Mucosa of descending colon (tissue), 3 donors: ENCODE results near the gene DNAAF1. TPM values are rescaled to one million over a fixed set of nuclear protein-coding genes. Genes with fewer than 3 reads are reported as not detected.

Source experiments
- ATAC-seq: fragments of 200-7000 bp; cut with Tn5 transposase; one replicate; pipeline ENCODE4 v1.9.1; 2020; ENCODE audit warnings: mild to moderate bottlenecking, moderate library complexity
- DNase-seq, 3 donors: peaks; one replicate each; pipeline ENCODE4 v3.0.0-alpha.2; 2020
- H3K36me3 ChIP-seq: fragments of 200-600 bp; one replicate; pipeline ENCODE4 v1.8.0; 2021; ENCODE audit warnings: low read depth, mild to moderate bottlenecking
- H3K4me1 ChIP-seq: fragments of 200-600 bp; one replicate; pipeline ENCODE4 v1.8.0; 2021; ENCODE audit warnings: low read depth, mild to moderate bottlenecking
- H3K4me3 ChIP-seq: fragments of 200-600 bp; one replicate; pipeline ENCODE4 v1.8.0; 2021; ENCODE audit warnings: mild to moderate bottlenecking
- H3K9me3 ChIP-seq: fragments of 200-600 bp; one replicate; pipeline ENCODE4 v1.8.0; 2021; ENCODE audit warnings: mild to moderate bottlenecking
- intact Hi-C, 2 donors: fragments of 100-400 bp; cut with DNase I in 1 of 2; cut with micrococcal nuclease in 1 of 2; formaldehyde crosslinking; loops; one replicate each; pipeline versions ENCODE4 v1.11.0 to v1.11.1; 2022; cut with DNase I, micrococcal nuclease
- long read RNA-seq, 2 donors: library from polyadenylated mRNA; unstranded; transcript quantifications; one replicate each; pipeline ENCODE4 v2.0.0, GENCODE V29; 2019 to 2021
- total RNA-seq, 3 donors: library from RNA; stranded (reverse); fragmentation: NEBNext Ultra II Directional in 2 of 3; extraction: Animal tissue kit (Norgen Biotek cat#: 25700) in 2 of 3; gene quantifications; one replicate each; pipeline versions ENCODE4 v1.2.1 to v1.2.4, GENCODE V29; 2021 to 2023
- TF ChIP-seq, protein P1 (sequence below): fragments of 200-600 bp; IDR thresholded peaks from one replicate; pipeline ENCODE4 v1.8.0; 2022; ENCODE audit warnings: antibody characterized with exemption, mild to moderate bottlenecking
- donor health status: DM: no; HTN: no; CAD: no; lungs with moderate emphysema.
- donor health status: DM: no; HTN: no; CAD: no.
- donor health status: DM: no; HTN: yes; CAD: no.

DNAAF1 gene
- total RNA-seq, result under 1 TPM in 1 of 3 donors, not detected in 2; 0.95 TPM
- long read RNA-seq, donor 1, result 0 reads
- long read RNA-seq, donor 2, partial matches to known transcripts, result 0 of 2 reads
- long read RNA-seq, donor 2, other reads (novel, unspliced or antisense), result 2 of 2 reads

DNA sequence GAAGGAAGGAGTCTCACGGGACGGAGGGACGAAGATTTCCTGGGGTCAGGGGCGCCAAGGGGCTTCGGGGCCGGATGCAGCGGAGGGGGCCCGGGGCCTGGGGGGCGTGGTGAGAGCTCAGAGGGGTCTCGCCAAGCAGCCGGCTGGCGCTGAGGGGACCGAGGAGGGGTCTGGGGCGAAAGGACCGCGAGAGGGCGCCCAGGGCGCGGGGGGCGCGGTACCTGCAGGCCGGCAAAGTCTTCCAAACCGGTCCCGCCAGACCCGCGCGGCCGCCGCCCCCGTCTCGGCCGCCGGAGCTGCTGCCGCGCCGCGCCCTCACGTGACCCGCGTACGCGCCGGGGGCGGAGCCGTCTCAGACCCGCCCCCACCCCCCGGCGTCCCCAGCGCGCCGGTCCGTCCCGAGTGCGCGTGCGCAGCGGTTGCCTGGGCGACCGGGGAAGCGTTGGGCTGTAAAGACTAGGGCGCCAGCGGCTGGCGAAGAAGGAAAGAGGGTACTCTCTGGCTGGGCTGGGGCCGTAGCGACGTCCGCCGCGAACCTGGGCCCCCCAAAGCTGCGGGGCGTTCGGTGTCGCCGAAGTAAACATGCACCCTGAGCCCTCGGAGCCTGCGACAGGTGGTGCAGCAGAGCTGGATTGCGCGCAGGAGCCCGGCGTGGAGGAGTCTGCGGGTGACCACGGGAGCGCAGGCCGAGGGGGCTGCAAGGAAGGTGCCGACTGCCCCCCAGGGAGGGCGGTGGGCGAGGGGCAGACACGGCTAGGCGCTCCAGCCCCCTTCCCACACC, at the start of gene DNAAF1, which contains the start of gene HSDL1:
Gene DNAAF1 (plus strand): TSS at position 450 of the 781 bp plus-strand sequence. CDS start 133 bp downstream, at position 583.
Gene HSDL1 (minus strand): TSS at position 319 of the 781 bp plus-strand sequence. CDS start 13,856 bp downstream, outside the sequence.
- ATAC-seq (peak; percentile 99), DNase-seq (peak; percentile 92 to 96 (median 92))
- TF ChIP-seq, protein P1, sequence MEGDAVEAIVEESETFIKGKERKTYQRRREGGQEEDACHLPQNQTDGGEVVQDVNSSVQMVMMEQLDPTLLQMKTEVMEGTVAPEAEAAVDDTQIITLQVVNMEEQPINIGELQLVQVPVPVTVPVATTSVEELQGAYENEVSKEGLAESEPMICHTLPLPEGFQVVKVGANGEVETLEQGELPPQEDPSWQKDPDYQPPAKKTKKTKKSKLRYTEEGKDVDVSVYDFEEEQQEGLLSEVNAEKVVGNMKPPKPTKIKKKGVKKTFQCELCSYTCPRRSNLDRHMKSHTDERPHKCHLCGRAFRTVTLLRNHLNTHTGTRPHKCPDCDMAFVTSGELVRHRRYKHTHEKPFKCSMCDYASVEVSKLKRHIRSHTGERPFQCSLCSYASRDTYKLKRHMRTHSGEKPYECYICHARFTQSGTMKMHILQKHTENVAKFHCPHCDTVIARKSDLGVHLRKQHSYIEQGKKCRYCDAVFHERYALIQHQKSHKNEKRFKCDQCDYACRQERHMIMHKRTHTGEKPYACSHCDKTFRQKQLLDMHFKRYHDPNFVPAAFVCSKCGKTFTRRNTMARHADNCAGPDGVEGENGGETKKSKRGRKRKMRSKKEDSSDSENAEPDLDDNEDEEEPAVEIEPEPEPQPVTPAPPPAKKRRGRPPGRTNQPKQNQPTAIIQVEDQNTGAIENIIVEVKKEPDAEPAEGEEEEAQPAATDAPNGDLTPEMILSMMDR, result no peak
- Histone ChIP-seq H3K9me3 (no peaks in the 10 kb centered on the region), H3K4me1 (peaks cover 2% of the 10 kb centered on the region), H3K4me3 (peak within 1 kb of the TSS; percentile 90), H3K36me3 (no peaks in the 10 kb centered on the region)
- intact Hi-C loops, result no loop called here

GRCh38 chr16:84095466-84095865, 49.6 kb upstream of the DNAAF1 start:
- no peaks in the 10 kb centered on the region for H3K9me3 ChIP-seq
- H3K4me3 ChIP-seq, result no peak overlapping the region
- ATAC-seq (peak; percentile 27), DNase-seq (peak in 1 of 3 donors; percentile 49)
- H3K4me1 ChIP-seq, result peaks cover 30% of the 10 kb centered on the region
- intact Hi-C loops, result no loop called here
- TF ChIP-seq, protein P1, result no peak
- peaks cover 11% of the 10 kb centered on the region for H3K36me3 ChIP-seq

DNA sequence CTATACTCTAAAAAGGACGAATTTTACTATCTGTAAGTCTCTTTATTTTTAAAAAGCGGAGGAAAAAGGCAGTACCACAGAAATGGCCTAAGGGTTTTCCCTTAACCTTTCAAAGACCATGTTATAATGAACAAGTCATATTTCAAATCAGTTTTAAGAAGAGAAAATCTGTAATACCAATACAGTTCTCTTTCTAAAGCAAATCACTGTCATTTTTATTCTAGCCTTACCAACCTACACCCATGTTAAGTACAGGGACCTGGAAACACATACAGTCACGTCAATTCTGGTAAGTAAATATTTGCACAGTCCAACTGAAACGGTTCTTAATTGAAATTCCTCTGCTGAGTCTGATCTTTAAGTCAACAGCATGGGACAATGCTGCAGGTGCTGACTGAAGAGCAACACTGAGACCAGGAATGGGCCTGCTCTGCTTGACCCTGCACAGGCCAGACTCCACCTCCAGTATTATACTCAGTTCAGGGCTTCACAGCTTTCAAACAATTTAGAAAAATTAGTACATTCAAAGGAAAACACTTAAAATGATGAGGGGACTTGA, 48.6 kb upstream of the DNAAF1 start:
- peak in 1 of 3 donors; percentile 53 for DNase-seq
- peak; percentile 90 for ATAC-seq
- TF ChIP-seq, protein P1, result no peak

DNA sequence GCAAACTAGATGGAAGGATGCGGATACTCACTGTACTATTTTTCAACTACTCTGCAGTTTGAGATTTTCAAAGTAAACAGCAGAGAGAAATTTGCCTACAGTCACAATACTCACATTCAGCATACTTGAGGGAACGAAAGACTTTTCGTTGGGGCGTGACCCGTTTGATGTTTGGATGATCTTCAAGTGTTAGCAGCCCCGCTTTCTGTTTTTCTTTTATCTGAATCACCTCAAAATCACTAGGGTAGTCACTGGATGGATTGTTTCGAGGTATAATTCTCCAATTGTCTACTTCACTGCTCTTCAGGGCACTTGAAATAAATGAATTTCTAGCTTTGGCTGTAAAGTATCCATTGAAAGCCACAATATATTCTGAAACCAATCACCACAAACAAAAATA, 46.2 kb upstream of the DNAAF1 start:
- Histone ChIP-seq H3K36me3 (no peaks in the 10 kb centered on the region), H3K9me3 (no peaks in the 10 kb centered on the region), H3K4me3 (no peak overlapping the region), H3K4me1 (peaks cover 28% of the 10 kb centered on the region)
- intact Hi-C loops, result no loop called here
- no peak for ATAC-seq
- no peak for DNase-seq
- TF ChIP-seq, protein P1, result no peak

More for the DNA sequence above, 48.6 kb upstream of the DNAAF1 start:
- H3K4me1 ChIP-seq, result peaks cover 30% of the 10 kb centered on the region
- intact Hi-C loops, result no loop called here
- H3K4me3 ChIP-seq, result no peak overlapping the region
- H3K36me3 ChIP-seq, result peaks cover 4% of the 10 kb centered on the region
- no peaks in the 10 kb centered on the region for H3K9me3 ChIP-seq

- Histone ChIP-seq H3K4me3 (no peak overlapping the region), H3K4me1 (peaks cover 11% of the 10 kb centered on the region), H3K9me3 (no peaks in the 10 kb centered on the region), H3K36me3 (no peaks in the 10 kb centered on the region)
- DNase-seq (peak in 1 of 3 donors; percentile 57), ATAC-seq (peak; percentile 71)
- intact Hi-C loops, result no loop called here
- TF ChIP-seq, protein P1, result no peak
These were observed 41.4 kb upstream of the DNAAF1 start for GRCh38 chr16:84103678-84104077.
